Activated CD4-positive, alpha-beta T cell treated with anti-CD3 and anti-CD28 coated beads, Interleukin-2, amount 10 ng/mL, durations not matched to agents 24 days and 14 days (primary cell): ENCODE results near the gene OR2M4. TPM values are rescaled to one million over a fixed set of nuclear protein-coding genes. Genes with fewer than 3 reads are reported as not detected.
"Not testable (repeated sequence)": the region's sequence is repeated elsewhere in the genome, so short reads cannot be mapped to it uniquely, and the experiment has no call there.

ENCODE experiments used
- DNase-seq: peaks from one replicate; pipeline ENCODE4 v3.0.0; 2022
- H3K27ac Mint-ChIP-seq: one replicate; pipeline ENCODE4 v1.8.0; 2022; ENCODE audit warnings: mild to moderate bottlenecking, mixed read lengths
- H3K27me3 Mint-ChIP-seq: one replicate; pipeline ENCODE4 v1.8.0; 2022; ENCODE audit warnings: mixed read lengths
- H3K36me3 Mint-ChIP-seq: one replicate; pipeline ENCODE4 v1.8.0; 2022; ENCODE audit warnings: low read depth, mild to moderate bottlenecking, mixed read lengths
- H3K4me1 Mint-ChIP-seq: one replicate; pipeline ENCODE4 v1.8.0; 2021; ENCODE audit warnings: mixed read lengths
- H3K4me3 Mint-ChIP-seq: one replicate; pipeline ENCODE4 v1.8.0; 2022; ENCODE audit warnings: mild to moderate bottlenecking, moderate library complexity, mixed read lengths
- H3K9me3 Mint-ChIP-seq: one replicate; pipeline ENCODE4 v1.8.0; 2021; ENCODE audit warnings: mixed read lengths
- intact Hi-C: fragments of 100-400 bp; cut with micrococcal nuclease; formaldehyde crosslinking; loops from one replicate; pipeline ENCODE4 v1.15.1; 2023
- total RNA-seq: library from RNA; stranded (reverse); gene quantifications from 2 replicates; pipeline ENCODE4 v1.2.3, GENCODE V29; 2022

The OR2M4 gene
- not detected in 2 replicates for total RNA-seq

DNA sequence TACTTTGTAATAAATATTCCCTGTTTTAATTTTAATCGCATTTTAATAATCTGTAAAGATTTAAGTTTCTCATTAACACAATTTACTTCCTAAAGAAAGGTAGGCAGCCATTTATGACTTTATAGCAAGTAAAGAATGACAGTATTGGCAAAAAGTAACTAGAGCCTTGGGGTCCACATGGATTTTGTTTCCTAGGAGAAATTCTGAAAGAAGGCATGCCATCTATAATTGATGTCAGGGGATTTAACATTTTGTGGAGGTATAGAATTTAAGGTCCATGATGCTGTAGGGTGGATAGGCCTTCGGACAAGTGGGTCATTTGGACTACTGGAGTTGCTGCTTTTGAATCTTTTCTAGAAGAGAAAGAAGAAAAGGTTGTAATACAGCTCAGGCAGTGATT is at the start of gene OR2M4:
Gene OR2M4, plus strand, starts transcription at position 301 of the 400 bp plus-strand sequence. CDS start 7,512 bp downstream, outside the sequence.
- Mint-ChIP-seq H3K27ac (no peak within 1 kb of the TSS), H3K27me3 (no peaks in the 10 kb centered on the region)

DNA sequence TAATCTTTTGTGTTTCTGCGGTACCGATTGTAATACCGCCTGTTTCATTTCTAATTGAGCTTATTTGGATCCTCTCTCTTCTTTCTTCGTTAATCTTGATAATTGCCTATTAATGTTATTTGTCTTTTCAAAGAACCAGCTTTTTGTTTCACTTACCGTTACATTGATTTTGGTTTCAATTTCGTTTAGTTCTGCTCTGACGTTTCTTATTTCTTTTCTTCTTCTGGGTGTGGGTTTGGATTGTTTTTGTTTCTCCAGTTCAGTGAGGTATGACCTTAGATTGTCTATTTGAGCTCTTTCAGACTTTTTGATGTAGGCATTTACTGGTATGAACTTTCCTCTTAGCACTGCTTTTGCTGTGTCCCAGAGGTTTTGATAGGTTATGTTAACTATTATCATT is 47.2 kb upstream of the OR2M4 start:
- Mint-ChIP-seq H3K27ac (no peak overlapping the region), H3K36me3 (no peaks in the 10 kb centered on the region), H3K4me3 (no peak overlapping the region), H3K4me1 (no peaks in the 10 kb centered on the region), H3K27me3 (no peaks in the 10 kb centered on the region), H3K9me3 (peaks cover 3% of the 10 kb centered on the region)
- no peak for DNase-seq
- intact Hi-C loops = no loop called here

More for the DNA sequence above, at the start of gene OR2M4:
- no peak within 1 kb of the TSS for H3K4me3 Mint-ChIP-seq
- H3K36me3 Mint-ChIP-seq = no peaks in the 10 kb centered on the region
- intact Hi-C loops = no loop called here
- no peak for DNase-seq
- H3K4me1 Mint-ChIP-seq = no peaks in the 10 kb centered on the region
- H3K9me3 Mint-ChIP-seq = no peaks in the 10 kb centered on the region

- H3K27ac Mint-ChIP-seq = no peak overlapping the region
- H3K9me3 Mint-ChIP-seq = no peaks in the 10 kb centered on the region
- no peaks in the 10 kb centered on the region for H3K4me1 Mint-ChIP-seq
- no peaks in the 10 kb centered on the region for H3K27me3 Mint-ChIP-seq
- H3K36me3 Mint-ChIP-seq = no peaks in the 10 kb centered on the region
- no peak for DNase-seq
- H3K4me3 Mint-ChIP-seq = no peak overlapping the region
- intact Hi-C loops = no loop called here
Measured at GRCh38 chr1:248187363-248187762, 43.9 kb upstream of the OR2M4 start.

DNA sequence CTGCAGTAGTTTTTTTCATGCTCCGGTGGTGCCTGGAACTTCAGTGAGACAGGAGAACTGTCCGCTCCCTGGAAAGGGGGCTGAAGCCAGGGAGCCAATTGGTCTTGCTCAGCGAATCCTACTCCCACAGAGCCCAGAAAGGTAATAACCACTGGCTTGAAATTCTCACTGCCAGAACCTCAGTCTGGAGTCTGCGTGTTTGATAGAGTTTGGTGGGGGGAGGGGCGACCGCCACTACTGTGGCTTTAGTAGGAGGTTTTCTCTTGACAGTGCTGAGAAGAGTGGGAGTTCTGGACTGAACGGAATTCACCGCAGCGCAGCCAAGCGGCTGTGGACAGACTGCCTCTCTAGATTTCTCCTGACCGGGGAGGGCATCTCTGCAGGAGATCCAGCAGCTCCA is 42.2 kb upstream of the OR2M4 start:
- H3K9me3 Mint-ChIP-seq = peaks cover 4% of the 10 kb centered on the region
- no peaks in the 10 kb centered on the region for H3K4me1 Mint-ChIP-seq
- H3K27me3 Mint-ChIP-seq = no peaks in the 10 kb centered on the region
- intact Hi-C loops = no loop called here
- no peak for DNase-seq
- no peak overlapping the region for H3K27ac Mint-ChIP-seq
- no peaks in the 10 kb centered on the region for H3K36me3 Mint-ChIP-seq
- H3K4me3 Mint-ChIP-seq = no peak overlapping the region

DNA sequence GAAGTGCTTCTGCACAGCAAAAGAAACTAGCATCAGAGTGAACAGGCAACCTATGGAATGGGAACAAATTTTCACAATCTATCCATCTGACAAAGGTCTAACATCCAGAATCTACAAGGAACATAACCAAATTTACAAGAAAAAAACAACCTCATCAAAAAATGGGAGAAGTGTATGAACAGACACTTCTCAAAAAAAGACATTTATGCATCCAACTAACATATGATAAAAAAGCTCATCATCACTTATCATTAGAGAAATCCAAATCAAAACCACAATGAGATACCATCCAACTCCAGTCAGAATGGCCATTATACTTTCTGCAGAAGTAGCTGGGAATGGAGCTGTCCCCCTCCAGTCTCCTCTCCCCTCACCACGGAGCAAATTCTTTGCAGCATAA is 37.1 kb upstream of the OR2M4 start:
- Mint-ChIP-seq H3K27me3 (no peaks in the 10 kb centered on the region), H3K4me3 (no peak overlapping the region), H3K36me3 (no peaks in the 10 kb centered on the region)

DNA sequence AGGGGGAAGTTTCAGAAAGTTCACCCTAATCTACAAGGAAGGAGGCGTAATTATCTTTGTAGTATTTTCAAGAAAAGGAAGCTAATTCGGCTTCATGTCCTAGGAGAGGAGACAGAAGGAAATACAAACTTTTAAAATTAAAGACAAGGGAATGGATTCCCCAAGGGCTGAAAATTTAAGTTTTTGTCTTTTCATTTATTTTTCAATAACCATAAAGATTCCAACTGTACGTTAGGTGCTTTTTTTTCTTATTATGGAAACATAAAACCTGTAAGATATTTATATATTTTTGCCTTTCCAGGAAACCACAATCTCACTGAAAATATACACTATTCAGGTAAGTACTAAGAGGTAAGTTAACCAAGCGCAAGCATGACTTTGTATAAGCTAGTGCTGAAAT is 34.3 kb upstream of the OR2M4 start, which contains the start of gene OR2M3:
Gene OR2M3, plus strand, starts transcription at position 301 of the 400 bp plus-strand sequence. CDS start 5,803 bp downstream, outside the sequence.
- Mint-ChIP-seq H3K27ac (no peak within 1 kb of the TSS), H3K36me3 (no peaks in the 10 kb centered on the region), H3K4me3 (no peak within 1 kb of the TSS), H3K9me3 (peaks cover 4% of the 10 kb centered on the region), H3K4me1 (no peaks in the 10 kb centered on the region), H3K27me3 (no peaks in the 10 kb centered on the region)
- intact Hi-C loops = no loop called here
- no peak for DNase-seq

More for the DNA sequence above, 37.1 kb upstream of the OR2M4 start:
- intact Hi-C loops = no loop called here
- peaks cover 4% of the 10 kb centered on the region for H3K9me3 Mint-ChIP-seq
- H3K27ac Mint-ChIP-seq = no peak overlapping the region
- H3K4me1 Mint-ChIP-seq = no peaks in the 10 kb centered on the region
- DNase-seq = no peak

DNA sequence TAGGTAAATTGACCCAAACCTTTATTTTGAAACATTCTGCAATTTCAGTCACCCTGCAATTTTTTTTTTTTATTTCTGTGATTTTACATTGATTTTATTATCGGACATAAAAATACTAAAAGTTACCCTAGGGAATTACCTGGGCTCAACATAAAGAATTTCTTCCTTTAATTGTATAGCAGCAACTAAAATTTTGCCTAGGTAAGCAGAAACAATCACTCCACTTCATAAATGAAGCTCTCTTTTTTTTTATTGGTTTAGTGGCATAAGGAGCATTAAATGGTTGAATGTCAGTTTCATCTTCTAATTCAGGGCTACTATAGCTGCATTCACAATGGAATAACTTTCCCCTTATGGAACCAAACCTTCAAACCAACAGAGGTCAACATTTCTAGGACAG is 15.3 kb upstream of the OR2M4 start:
- DNase-seq = no peak
- H3K9me3 Mint-ChIP-seq = peaks cover 6% of the 10 kb centered on the region
- no peaks in the 10 kb centered on the region for H3K36me3 Mint-ChIP-seq
- H3K27ac Mint-ChIP-seq = no peak overlapping the region
- no peaks in the 10 kb centered on the region for H3K4me1 Mint-ChIP-seq
- intact Hi-C loops = no loop called here
- H3K4me3 Mint-ChIP-seq = no peak overlapping the region
- H3K27me3 Mint-ChIP-seq = no peaks in the 10 kb centered on the region

GRCh38 chr1:248225537-248225936 is 5.7 kb upstream of the OR2M4 start:
- H3K4me3 Mint-ChIP-seq = no peak overlapping the region
- no peak for DNase-seq
- no peaks in the 10 kb centered on the region for H3K27me3 Mint-ChIP-seq
- H3K9me3 Mint-ChIP-seq = no peaks in the 10 kb centered on the region
- H3K27ac Mint-ChIP-seq = no peak overlapping the region
- no peaks in the 10 kb centered on the region for H3K4me1 Mint-ChIP-seq
- H3K36me3 Mint-ChIP-seq = no peaks in the 10 kb centered on the region
- intact Hi-C loops = no loop called here

DNA sequence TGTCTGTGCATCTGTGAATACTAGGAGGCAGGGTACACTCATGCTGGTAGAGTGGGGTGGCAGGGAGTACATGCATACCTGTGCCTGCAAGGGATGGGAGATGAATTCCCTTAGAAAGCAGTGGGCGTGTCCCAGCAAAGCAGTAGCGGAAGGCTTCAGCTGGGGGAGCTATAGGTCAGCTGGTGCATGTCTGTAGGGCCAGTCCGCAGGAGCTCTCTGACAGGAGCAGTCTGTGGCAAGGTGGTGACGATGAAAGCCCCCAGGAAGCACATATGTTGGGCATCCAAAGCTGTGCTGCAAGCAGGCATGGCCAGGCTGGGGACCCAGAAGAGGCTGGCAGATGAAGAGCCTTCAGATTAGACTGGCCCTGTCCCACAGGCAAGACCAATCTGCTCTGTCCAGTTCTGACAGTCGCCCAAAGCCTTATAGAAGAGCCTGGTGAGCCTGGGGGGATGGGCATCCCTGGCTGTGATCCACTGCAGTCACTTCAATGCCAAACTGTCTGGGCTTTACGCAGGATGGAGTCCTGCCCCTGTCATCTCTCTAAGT is 1.8 kb upstream of the OR2M4 start:
- Mint-ChIP-seq H3K9me3 (no peaks in the 10 kb centered on the region), H3K36me3 (no peaks in the 10 kb centered on the region), H3K4me1 (no peaks in the 10 kb centered on the region), H3K4me3 (no peak overlapping the region), H3K27me3 (no peaks in the 10 kb centered on the region), H3K27ac (no peak overlapping the region)
- DNase-seq = no peak
- intact Hi-C loops = no loop called here

DNA sequence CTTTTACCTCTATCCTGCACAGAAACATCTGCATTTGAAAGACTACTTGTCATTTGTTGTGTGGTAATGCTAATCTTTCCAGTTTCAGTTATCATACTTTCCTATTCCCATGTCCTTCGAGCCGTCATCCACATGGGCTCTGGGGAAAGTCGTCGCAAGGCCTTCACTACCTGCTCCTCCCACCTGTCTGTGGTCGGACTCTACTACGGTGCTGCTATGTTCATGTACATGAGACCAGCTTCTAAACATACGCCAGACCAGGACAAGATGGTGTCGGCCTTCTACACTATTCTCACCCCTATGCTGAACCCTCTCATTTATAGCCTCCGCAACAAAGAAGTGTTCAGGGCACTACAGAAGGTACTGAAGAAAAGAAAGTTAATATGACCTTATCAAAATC is 8.3 kb downstream of the OR2M4 start:
- Mint-ChIP-seq H3K27ac (no peak overlapping the region), H3K4me1 (peaks cover 5% of the 10 kb centered on the region), H3K9me3 (no peaks in the 10 kb centered on the region), H3K36me3 (no peaks in the 10 kb centered on the region), H3K27me3 (peaks cover 5% of the 10 kb centered on the region), H3K4me3 (no peak overlapping the region)
- no peak for DNase-seq
- intact Hi-C loops = no loop called here

GRCh38 chr1:248243204-248243603 is 12.0 kb downstream of the OR2M4 start:
- Mint-ChIP-seq H3K4me3 (peak overlapping the region; percentile 39), H3K4me1 (peaks cover 5% of the 10 kb centered on the region), H3K27me3 (peaks cover 5% of the 10 kb centered on the region), H3K9me3 (no peaks in the 10 kb centered on the region), H3K27ac (no peak overlapping the region), H3K36me3 (no peaks in the 10 kb centered on the region)
- DNase-seq = peak; percentile 71
- intact Hi-C loops = no loop called here

GRCh38 chr1:248259309-248259708 is 28.1 kb downstream of the OR2M4 start:
- intact Hi-C loops, H3K4me3 Mint-ChIP-seq, H3K27me3 Mint-ChIP-seq, H3K36me3 Mint-ChIP-seq, H3K27ac Mint-ChIP-seq, H3K9me3 Mint-ChIP-seq, H3K4me1 Mint-ChIP-seq, DNase-seq: not testable (repeated sequence)

DNA sequence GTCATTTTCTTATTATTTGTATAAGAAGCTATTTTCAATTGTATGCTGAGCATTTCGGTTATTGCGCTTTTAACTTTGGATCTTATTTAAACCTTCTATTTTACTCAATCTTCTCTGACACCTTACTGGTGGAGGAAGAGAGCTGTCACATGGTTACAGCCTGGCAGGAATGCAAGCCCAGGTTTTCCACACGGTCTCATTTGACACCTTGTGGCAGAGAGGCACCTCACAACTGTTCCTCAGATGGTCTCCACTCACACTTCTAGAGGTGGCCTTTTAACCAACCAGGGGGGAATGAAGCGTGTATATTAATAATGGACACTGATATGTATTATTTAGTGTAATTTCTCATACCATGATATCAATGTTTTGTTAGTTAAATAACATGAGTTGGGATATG is 37.0 kb downstream of the OR2M4 start:
- Mint-ChIP-seq H3K4me3 (no peak overlapping the region), H3K9me3 (no peaks in the 10 kb centered on the region), H3K4me1 (no peaks in the 10 kb centered on the region), H3K27ac (no peak overlapping the region), H3K27me3 (no peaks in the 10 kb centered on the region), H3K36me3 (no peaks in the 10 kb centered on the region)
- intact Hi-C loops = no loop called here
- DNase-seq = no peak

DNA sequence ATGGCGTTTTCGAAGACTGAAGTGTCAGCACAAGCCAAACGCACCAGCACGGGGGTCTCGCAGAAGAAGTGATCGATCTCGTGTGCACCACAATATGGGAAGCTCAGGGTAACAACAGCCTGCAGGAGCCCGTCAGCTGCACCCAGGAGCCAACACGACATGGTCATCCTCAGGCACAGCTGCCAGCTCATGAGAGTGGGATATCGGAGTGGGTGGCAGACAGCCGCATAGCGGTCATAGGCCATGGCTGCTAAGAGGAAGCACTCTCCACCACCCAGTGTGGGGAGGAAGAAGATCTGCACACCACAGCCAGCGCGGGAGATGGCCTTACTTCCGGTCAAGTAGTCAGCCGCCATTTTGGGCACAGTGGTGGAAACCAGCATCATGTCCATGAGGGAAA is 42.0 kb downstream of the OR2M4 start:
- H3K4me1 Mint-ChIP-seq, intact Hi-C loops, H3K36me3 Mint-ChIP-seq, H3K27ac Mint-ChIP-seq, H3K4me3 Mint-ChIP-seq, DNase-seq, H3K9me3 Mint-ChIP-seq, H3K27me3 Mint-ChIP-seq: not testable (repeated sequence)

GRCh38 chr1:248277876-248278275 is 46.7 kb downstream of the OR2M4 start, which contains the start of gene OR2T33:
Gene OR2T33 (minus strand): TSS chr1:248277976. CDS start chr1:248273814, 4,162 bp downstream.
- no peaks in the 10 kb centered on the region for H3K9me3 Mint-ChIP-seq
- H3K4me1 Mint-ChIP-seq = no peaks in the 10 kb centered on the region
- DNase-seq = no peak
- H3K4me3 Mint-ChIP-seq = no peak within 1 kb of the TSS
- no peaks in the 10 kb centered on the region for H3K27me3 Mint-ChIP-seq
- intact Hi-C loops = no loop called here
- H3K27ac Mint-ChIP-seq = no peak within 1 kb of the TSS
- H3K36me3 Mint-ChIP-seq = no peaks in the 10 kb centered on the region
